ENCODE results near the gene EAPP.

DNA sequence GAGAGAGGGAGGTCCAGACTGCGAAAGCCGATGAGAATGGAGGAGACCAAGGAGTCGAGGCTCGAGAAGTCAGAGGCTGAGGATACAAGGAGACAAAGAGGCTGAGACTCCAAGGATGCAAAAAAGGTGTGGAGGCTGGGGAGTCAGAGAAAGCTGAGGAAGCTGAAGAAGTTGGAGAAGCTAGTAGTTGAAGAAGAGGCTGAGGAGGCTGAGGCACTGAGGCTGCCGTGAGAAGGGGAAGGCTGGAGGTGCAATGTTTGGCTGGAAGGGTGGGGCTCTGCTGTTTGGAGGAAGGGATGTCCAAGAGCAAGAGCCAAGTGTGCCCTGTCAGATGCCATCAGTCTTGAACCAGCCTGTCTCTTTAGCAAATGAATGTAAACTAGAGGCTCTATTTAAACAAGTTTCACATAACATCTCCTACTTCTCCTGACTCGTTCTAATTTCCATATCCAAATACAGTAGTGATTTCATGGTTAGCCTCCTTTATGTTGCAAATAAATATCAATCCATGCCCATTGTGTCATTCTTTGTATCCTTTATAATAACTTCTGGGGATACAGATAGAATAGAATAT, 66.7 kb downstream of the EAPP start:
- TF ChIP-seq, protein P1, sequence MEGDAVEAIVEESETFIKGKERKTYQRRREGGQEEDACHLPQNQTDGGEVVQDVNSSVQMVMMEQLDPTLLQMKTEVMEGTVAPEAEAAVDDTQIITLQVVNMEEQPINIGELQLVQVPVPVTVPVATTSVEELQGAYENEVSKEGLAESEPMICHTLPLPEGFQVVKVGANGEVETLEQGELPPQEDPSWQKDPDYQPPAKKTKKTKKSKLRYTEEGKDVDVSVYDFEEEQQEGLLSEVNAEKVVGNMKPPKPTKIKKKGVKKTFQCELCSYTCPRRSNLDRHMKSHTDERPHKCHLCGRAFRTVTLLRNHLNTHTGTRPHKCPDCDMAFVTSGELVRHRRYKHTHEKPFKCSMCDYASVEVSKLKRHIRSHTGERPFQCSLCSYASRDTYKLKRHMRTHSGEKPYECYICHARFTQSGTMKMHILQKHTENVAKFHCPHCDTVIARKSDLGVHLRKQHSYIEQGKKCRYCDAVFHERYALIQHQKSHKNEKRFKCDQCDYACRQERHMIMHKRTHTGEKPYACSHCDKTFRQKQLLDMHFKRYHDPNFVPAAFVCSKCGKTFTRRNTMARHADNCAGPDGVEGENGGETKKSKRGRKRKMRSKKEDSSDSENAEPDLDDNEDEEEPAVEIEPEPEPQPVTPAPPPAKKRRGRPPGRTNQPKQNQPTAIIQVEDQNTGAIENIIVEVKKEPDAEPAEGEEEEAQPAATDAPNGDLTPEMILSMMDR (IDR thresholded peaks at IDR 0.05), result no peak
- TF ChIP-seq POLR2A (IDR thresholded peaks at IDR 0.05), result no peak
